Esophagus (tissue), 2 donors: ENCODE results near the gene SMPD3. TPM values are rescaled to one million over a fixed set of nuclear protein-coding genes. Genes with fewer than 3 reads are reported as not detected.

Source experiments
- H3K27ac ChIP-seq, 2 donors: one replicate each; pipeline ENCODE4 v1.5.1; 2013; ENCODE audit warnings: low read depth in 2 of 2, mild to moderate bottlenecking in 2 of 2, inconsistent platforms in 1 of 2, low read length in 1 of 2, moderate library complexity in 1 of 2
- H3K27me3 ChIP-seq, 2 donors: one replicate each; pipeline ENCODE4 v1.6.1; 2013; ENCODE audit warnings: low read length in 2 of 2, control low read depth in 1 of 2, mild to moderate bottlenecking in 1 of 2; ENCODE audit not compliant: insufficient read depth in 2 of 2, control insufficient read depth in 1 of 2
- H3K36me3 ChIP-seq, 2 donors: one replicate each; pipeline ENCODE4 v1.6.1; 2013; ENCODE audit warnings: low read length in 1 of 2; ENCODE audit not compliant: control insufficient read depth in 2 of 2, insufficient read depth in 2 of 2
- H3K4me1 ChIP-seq, 2 donors: one replicate each; pipeline ENCODE4 v1.6.1; 2013; ENCODE audit warnings: low read length in 1 of 2; ENCODE audit not compliant: control insufficient read depth in 2 of 2, insufficient read depth in 2 of 2
- H3K4me3 ChIP-seq, 2 donors: one replicate each; pipeline ENCODE4 v1.5.1; 2013; ENCODE audit warnings: low read length in 2 of 2, mild to moderate bottlenecking in 2 of 2, low read depth in 1 of 2, moderate library complexity in 1 of 2
- H3K9me3 ChIP-seq, 2 donors: one replicate each; pipeline ENCODE4 v1.6.1; 2013; ENCODE audit warnings: mild to moderate bottlenecking in 2 of 2, low read depth in 1 of 2, low read length in 1 of 2, moderate library complexity in 1 of 2; ENCODE audit not compliant: control insufficient read depth in 2 of 2, insufficient read depth in 1 of 2
- WGBS, 2 donors: extraction: QIAGEN DNeasy Blood & Tissue Kit; methylation state at CpG; one replicate each; pipeline ENCODE4 v1.1.7; 2013; 5-methylcytosine and 5-hydroxymethylcytosine counted together
- polyA plus RNA-seq, 2 donors: library from polyadenylated mRNA; stranded (reverse); fragments of 200-250 nt; gene quantifications; one replicate each; pipeline ENCODE4 v1.2.3, GENCODE V29; 2013
- donor health status: healthy with polysubstance abuse.
- donor health status: Bipolar disorder and iron deficiency.

Gene SMPD3
- polyA plus RNA-seq, 2 donors: 0.41 to 4.0 TPM

GRCh38 chr16:68395167-68395786, 53.0 kb downstream of the SMPD3 start:
- H3K9me3 ChIP-seq: no peaks in the 10 kb centered on the region
- 85 to 87% methylated on average over 8 of the region's 8 CpGs for WGBS, 2 donors
- no peaks in the 10 kb centered on the region for H3K27me3 ChIP-seq
- H3K4me3 ChIP-seq: no peak overlapping the region
- no peaks in the 10 kb centered on the region for H3K4me1 ChIP-seq
- H3K36me3 ChIP-seq: no peaks in the 10 kb centered on the region
- no peak overlapping the region for H3K27ac ChIP-seq

- H3K27me3 ChIP-seq: no peaks in the 10 kb centered on the region
- 84 to 87% methylated on average over 3 of the region's 3 CpGs for WGBS, 2 donors
- no peaks in the 10 kb centered on the region for H3K9me3 ChIP-seq
- H3K27ac ChIP-seq: no peak overlapping the region
- no peaks in the 10 kb centered on the region for H3K4me1 ChIP-seq
- H3K36me3 ChIP-seq: no peaks in the 10 kb centered on the region
- H3K4me3 ChIP-seq: no peak overlapping the region
Observed at GRCh38 chr16:68393333-68393732, 55.0 kb downstream of the SMPD3 start.

- 64 to 72% methylated on average over 6 of the region's 6 CpGs for WGBS, 2 donors
- Histone ChIP-seq H3K9me3 (no peaks in the 10 kb centered on the region), H3K36me3 (no peaks in the 10 kb centered on the region), H3K27ac (no peak overlapping the region), H3K4me1 (no peaks in the 10 kb centered on the region), H3K4me3 (no peak overlapping the region), H3K27me3 (no peaks in the 10 kb centered on the region)
Observed at GRCh38 chr16:68389750-68390371, 58.4 kb downstream of the SMPD3 start.

DNA sequence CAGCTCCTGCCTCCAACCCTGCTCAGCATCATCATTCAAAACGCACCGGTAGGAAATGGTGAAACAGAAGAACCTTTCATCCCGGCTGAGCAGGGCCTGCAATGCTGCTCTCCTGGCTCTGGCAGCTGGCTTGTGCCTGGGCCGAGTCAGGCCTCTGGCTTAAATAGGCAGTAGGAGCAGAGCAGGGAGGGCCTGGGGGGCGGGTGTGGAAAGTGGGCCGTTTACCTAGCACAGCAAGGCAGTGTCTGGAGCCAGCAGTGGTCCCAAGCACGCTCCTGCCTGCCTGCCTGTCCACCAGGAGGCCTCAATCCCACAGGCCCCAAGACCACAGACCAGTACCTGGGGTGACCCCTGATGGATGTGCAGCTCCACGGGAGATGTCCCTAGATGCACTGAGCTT, 59.3 kb downstream of the SMPD3 start:
- Histone ChIP-seq H3K4me3 (no peak overlapping the region), H3K9me3 (no peaks in the 10 kb centered on the region), H3K4me1 (no peaks in the 10 kb centered on the region), H3K36me3 (no peaks in the 10 kb centered on the region), H3K27ac (no peak overlapping the region), H3K27me3 (no peaks in the 10 kb centered on the region)
- WGBS, 2 donors: 71% methylated on average over 8 of the region's 8 CpGs

DNA sequence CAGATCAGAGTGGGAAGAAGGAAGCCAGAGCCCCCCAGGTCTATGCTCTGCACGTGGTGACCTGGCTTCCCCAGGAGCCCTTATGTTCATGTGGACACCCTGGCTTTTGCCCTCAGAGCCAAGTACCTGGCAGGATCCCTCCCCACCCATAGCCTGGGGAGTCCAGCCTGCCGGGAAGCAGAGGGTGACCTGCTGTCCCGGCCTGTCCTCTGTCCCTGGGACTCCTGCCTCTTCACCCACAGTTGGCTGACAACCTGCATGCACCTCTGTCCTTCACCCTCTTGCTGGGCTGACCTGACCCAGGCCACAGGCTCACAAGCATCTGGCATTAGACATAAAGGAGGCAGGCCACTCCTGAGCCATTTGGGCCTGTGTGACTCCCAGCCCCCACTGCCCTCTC, 60.2 kb downstream of the SMPD3 start:
- WGBS, 2 donors: 73 to 82% methylated on average over 3 of the region's 3 CpGs
- H3K4me3 ChIP-seq: no peak overlapping the region
- H3K9me3 ChIP-seq: no peaks in the 10 kb centered on the region
- H3K4me1 ChIP-seq: no peaks in the 10 kb centered on the region
- H3K27me3 ChIP-seq: no peaks in the 10 kb centered on the region
- no peak overlapping the region for H3K27ac ChIP-seq
- H3K36me3 ChIP-seq: no peaks in the 10 kb centered on the region

DNA sequence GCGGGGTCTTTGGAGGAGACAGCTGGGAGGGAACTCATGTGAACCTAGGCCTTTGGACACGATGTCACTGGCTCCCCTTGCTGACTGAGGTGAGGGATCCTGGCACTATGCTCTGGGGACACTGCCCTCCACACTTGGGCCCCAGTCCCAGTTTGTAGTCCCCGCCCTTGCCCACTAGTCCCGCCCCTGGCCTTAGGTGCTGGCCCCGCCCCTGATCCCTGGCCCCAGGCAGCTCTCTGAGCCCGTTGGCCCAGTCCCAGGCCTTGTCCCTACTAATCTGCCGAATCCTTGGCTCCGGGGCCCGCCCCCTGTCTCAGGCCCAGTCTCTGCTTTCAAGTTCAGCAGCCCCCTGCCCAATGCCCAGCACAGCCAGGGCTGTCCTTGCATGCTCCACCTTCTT, 61.0 kb downstream of the SMPD3 start:
- Histone ChIP-seq H3K4me3 (no peak overlapping the region), H3K9me3 (no peaks in the 10 kb centered on the region), H3K27me3 (no peaks in the 10 kb centered on the region), H3K36me3 (no peaks in the 10 kb centered on the region), H3K4me1 (no peaks in the 10 kb centered on the region), H3K27ac (no peak overlapping the region)
- WGBS, 2 donors: 68 to 70% methylated on average over 7 to 9 of the region's 9 CpGs

GRCh38 chr16:68386628-68387027, 61.7 kb downstream of the SMPD3 start:
- no peak overlapping the region for H3K4me3 ChIP-seq
- no peak overlapping the region for H3K27ac ChIP-seq
- no peaks in the 10 kb centered on the region for H3K36me3 ChIP-seq
- H3K9me3 ChIP-seq: no peaks in the 10 kb centered on the region
- H3K27me3 ChIP-seq: no peaks in the 10 kb centered on the region
- 54 to 55% methylated on average over 14 of the region's 14 CpGs for WGBS, 2 donors
- no peaks in the 10 kb centered on the region for H3K4me1 ChIP-seq

DNA sequence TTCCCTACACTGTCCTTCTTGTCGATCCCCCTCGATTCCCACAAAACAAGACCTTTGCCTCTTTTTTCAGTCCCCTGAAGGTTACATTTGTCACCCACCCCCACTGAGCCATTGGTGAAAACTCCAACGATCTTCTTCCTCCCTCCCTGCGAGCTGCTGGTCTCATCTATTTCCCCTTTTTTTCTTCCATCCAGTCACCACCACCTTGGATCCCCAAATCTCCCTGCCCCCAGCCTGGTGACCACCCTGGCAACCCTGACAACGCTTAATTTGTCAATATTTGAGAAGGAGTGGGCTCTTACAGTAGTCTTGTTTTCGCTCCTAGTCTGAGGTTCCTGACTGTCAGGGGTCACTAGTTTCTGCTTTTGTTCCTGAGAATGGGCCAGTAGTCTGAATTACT, 62.9 kb downstream of the SMPD3 start:
- Histone ChIP-seq H3K36me3 (no peaks in the 10 kb centered on the region), H3K4me3 (no peak overlapping the region), H3K27me3 (no peaks in the 10 kb centered on the region), H3K9me3 (no peaks in the 10 kb centered on the region), H3K27ac (no peak overlapping the region), H3K4me1 (no peaks in the 10 kb centered on the region)
- 70% methylated on average over 6 of the region's 6 CpGs for WGBS, 2 donors

- Histone ChIP-seq H3K27me3 (no peaks in the 10 kb centered on the region), H3K9me3 (no peaks in the 10 kb centered on the region), H3K36me3 (no peaks in the 10 kb centered on the region), H3K27ac (no peak overlapping the region), H3K4me3 (no peak overlapping the region), H3K4me1 (no peaks in the 10 kb centered on the region)
- 75 to 77% methylated on average over 7 of the region's 7 CpGs for WGBS, 2 donors
Observed at GRCh38 chr16:68384288-68385161, 63.8 kb downstream of the SMPD3 start.
